ENCODE results near the gene CEACAM3.

- TF ChIP-seq CTCF (conservative IDR thresholded peaks at IDR 0.05; ENCODE audit: low read length) (no peak; the same call in 1 of the 2 replicates), EZH2phosphoT487 (IDR thresholded peaks at IDR 0.05; ENCODE audit: borderline replicate concordance) (no peak)
Measured at GRCh38 chr19:41859213-41859617, 62.8 kb downstream of the CEACAM3 start.
